NCI-H1092 treated with DMSO at 0.1 percent for 48 hours (cell line): ENCODE data around the gene EFTUD2.

Experiments
- DNase-seq: peaks from one replicate; lab custom pipeline; 2025; lab: John Stamatoyannopoulos, UW

EFTUD2 gene

GRCh38 chr17:44887971-44888954, 11.0 kb downstream of the EFTUD2 start:
- DNase-seq: no peak

GRCh38 chr17:44887016-44887415, 12.2 kb downstream of the EFTUD2 start:
- DNase-seq: no peak

GRCh38 chr17:44884941-44885340, 14.3 kb downstream of the EFTUD2 start:
- DNase-seq: no peak

GRCh38 chr17:44881145-44881544, 18.1 kb downstream of the EFTUD2 start:
- no peak for DNase-seq

GRCh38 chr17:44880062-44880461, 19.2 kb downstream of the EFTUD2 start:
- DNase-seq: no peak

GRCh38 chr17:44879376-44879775, 19.9 kb downstream of the EFTUD2 start:
- no peak for DNase-seq

- no peak for DNase-seq
These were observed 20.5 kb downstream of the EFTUD2 start for GRCh38 chr17:44878627-44879221.

- no peak for DNase-seq
These were observed 22.1 kb downstream of the EFTUD2 start for GRCh38 chr17:44877121-44877520.

GRCh38 chr17:44875761-44876160, 23.5 kb downstream of the EFTUD2 start:
- no peak for DNase-seq

- DNase-seq: peak; percentile 90
These were observed 27.0 kb downstream of the EFTUD2 start for GRCh38 chr17:44872131-44872768.

GRCh38 chr17:44871556-44871955, 27.7 kb downstream of the EFTUD2 start:
- DNase-seq: no peak

GRCh38 chr17:44867841-44868240, 31.4 kb downstream of the EFTUD2 start:
- DNase-seq: no peak

GRCh38 chr17:44865931-44866330, 33.3 kb downstream of the EFTUD2 start:
- DNase-seq: no peak

GRCh38 chr17:44865231-44865660, 34.0 kb downstream of the EFTUD2 start:
- DNase-seq: peak; percentile 74

GRCh38 chr17:44864831-44865230, 34.4 kb downstream of the EFTUD2 start:
- no peak for DNase-seq

GRCh38 chr17:44863061-44863918, 36.0 kb downstream of the EFTUD2 start:
- DNase-seq: no peak

GRCh38 chr17:44862278-44862914, 36.8 kb downstream of the EFTUD2 start:
- no peak for DNase-seq

GRCh38 chr17:44859701-44860100, 39.5 kb downstream of the EFTUD2 start:
- no peak for DNase-seq

GRCh38 chr17:44854192-44854591, 45.1 kb downstream of the EFTUD2 start:
- DNase-seq: no peak

- no peak for DNase-seq
These were observed 48.6 kb downstream of the EFTUD2 start for GRCh38 chr17:44850612-44851011.

GRCh38 chr17:44850025-44850424, 49.2 kb downstream of the EFTUD2 start:
- DNase-seq: no peak
